ENCODE results near the gene PTX4. TPM values are rescaled to one million over a fixed set of nuclear protein-coding genes. Genes with fewer than 3 reads are reported as not detected.

The PTX4 gene
- total RNA-seq, 1 experiment from 2014 or later = not detected

GRCh38 chr16:1519831-1520230 is 31.1 kb upstream of the PTX4 start:
- Histone ChIP-seq H4K91ac (ENCODE audit: insufficient read length, low read depth, low read length) (no peak overlapping the region), H4K5ac (ENCODE audit: insufficient read length, low read depth, low read length) (no peak overlapping the region), H2BK120ac (ENCODE audit: low read depth, low read length, poor library complexity, severe bottlenecking) (no peak overlapping the region), H4K20me1 (ENCODE audit: control insufficient read depth, insufficient read depth, insufficient read length) (no peaks in the 10 kb centered on the region), H3K14ac (ENCODE audit: insufficient read depth, low read length) (no peak overlapping the region), H3K79me2 (ENCODE audit: insufficient read depth, low read length) (no peaks in the 10 kb centered on the region), H3K9ac (ENCODE audit: extremely low read depth, insufficient read length, low read length) (no peak overlapping the region), H3K79me1 (ENCODE audit: insufficient read depth, low read depth, low read length, poor library complexity, severe bottlenecking) (no peaks in the 10 kb centered on the region), H2AFZ (ENCODE audit: low read length) (no peak overlapping the region), H2BK5ac (ENCODE audit: insufficient read length, low read length) (no peak overlapping the region), H2BK12ac (ENCODE audit: insufficient read length, low read depth, low read length) (no peak overlapping the region), H3T11ph (ENCODE audit: low read length) (no peak overlapping the region), H3K4me2 (ENCODE audit: insufficient read depth, insufficient read length, low read length) (no peak overlapping the region), H3K4me1 (ENCODE audit: insufficient read depth, low read length) (no peaks in the 10 kb centered on the region), H2AK5ac (ENCODE audit: insufficient read length, low read length) (no peak overlapping the region), H3K9me3 (ENCODE audit: control insufficient read depth, low read depth, low read length) (no peaks in the 10 kb centered on the region), H3K27me3 (ENCODE audit: insufficient read depth, low read length) (no peaks in the 10 kb centered on the region), H3K4ac (ENCODE audit: low read depth, low read length) (no peak overlapping the region), H3K18ac (ENCODE audit: insufficient read length, low read depth, low read length) (no peak overlapping the region), H3K56ac (ENCODE audit: insufficient read length, low read depth, low read length) (no peak overlapping the region), H3K23me2 (ENCODE audit: insufficient read length, low read depth, low read length, poor library complexity, severe bottlenecking) (no peaks in the 10 kb centered on the region), H3K23ac (ENCODE audit: insufficient read length, low read depth, low read length) (no peak overlapping the region), H2BK15ac (ENCODE audit: low read depth, low read length) (no peak overlapping the region; the same call in 1 of the 2 replicates), H2BK20ac (ENCODE audit: low read depth, low read length, poor library complexity, severe bottlenecking) (no peak overlapping the region), H4K8ac (replicated peaks; ENCODE audit: insufficient read length, low read depth, low read length) (no peak overlapping the region), H3K27ac (ENCODE audit: insufficient read length, low read depth, low read length) (no peak overlapping the region)
- peaks cover 2 to 3% of the 10 kb centered on the region in 2 experiments; a peak in 1 of 5 replicates for H3K9me3 Mint-ChIP-seq
- no peak for DNase-seq
- TF ChIP-seq CTCF (conservative IDR thresholded peaks at IDR 0.05) = no peak
- H3K4me3 Mint-ChIP-seq = no peak overlapping the region
- WGBS (ENCODE audit: extremely low coverage, insufficient read length, low lambda C conversion rate) = no CpG with 5 or more reads among the region's 17 CpGs
- no peaks in the 10 kb centered on the region for H3K27me3 Mint-ChIP-seq (ENCODE audit: low read depth)
- no peaks in the 10 kb centered on the region for H3K4me1 Mint-ChIP-seq
- H3K36me3 Mint-ChIP-seq (ENCODE audit: insufficient read depth in 1 of 3, low read depth in 3 of 3) = peaks cover 1 to 11% (median 3%) of the 10 kb centered on the region in 3 experiments; a peak in 5 of 7 replicates
- H3K27ac Mint-ChIP-seq = no peak overlapping the region

Measured in H9 (cell line).